Esophagus squamous epithelium (tissue), 4 donors: Measurements from ENCODE around the gene UBR3.

ENCODE experiments used
- CTCF ChIP-seq, 6 experiments: fragments of 450-650 bp in 4 of 6; fragments of 200-600 bp in 2 of 6; sonication (generic) in 2 of 6; IDR thresholded peaks; one replicate each; pipeline ENCODE4 v1.5.1; 2016 to 2019; ENCODE audit warnings: antibody characterized with exemption in 6 of 6, mild to moderate bottlenecking in 4 of 6, moderate library complexity in 4 of 6
- POLR2A ChIP-seq, 4 donors: fragments of 450-650 bp; IDR thresholded peaks; one replicate each; pipeline ENCODE4 v1.6.1; 2017; ENCODE audit warnings: antibody characterized with exemption in 4 of 4, mild to moderate bottlenecking in 4 of 4, moderate library complexity in 3 of 4

GRCh38 chr2:170031288-170031687 is 204.0 kb downstream of the UBR3 start:
- TF ChIP-seq CTCF (IDR thresholded peaks at IDR 0.05) = no peak
- TF ChIP-seq POLR2A (IDR thresholded peaks at IDR 0.05) = no peak
